Activated CD8-positive, alpha-beta T cell treated with anti-CD3 and anti-CD28 coated beads for 36 hours (primary cell): ENCODE data around the gene CFAP58. TPM values are rescaled to one million over a fixed set of nuclear protein-coding genes. Genes with fewer than 3 reads are reported as not detected.

Experiments used
- ATAC-seq: fragments of 200-7000 bp; cut with Tn5 transposase; one replicate; pipeline ENCODE4 v1.10.0; 2021; ENCODE audit warnings: mild to moderate bottlenecking, moderate library complexity
- CTCF ChIA-PET: fragments of 350-600 bp; sonication (Branson Sonifier 250); formaldehyde crosslinking; loops from one replicate; lab custom pipeline; 2021; ENCODE audit warnings: antibody characterized with exemption; lab: Charles Lee
- POLR2A ChIA-PET: fragments of 350-600 bp; sonication (Branson Sonifier 250); formaldehyde crosslinking; loops from one replicate; lab custom pipeline; 2021; ENCODE audit warnings: antibody characterized with exemption; lab: Charles Lee
- DNase-seq: peaks from one replicate; pipeline ENCODE4 v3.0.0-alpha.2; 2020
- H3K27ac Mint-ChIP-seq: one replicate; pipeline ENCODE4 v1.8.0; 2021; ENCODE audit warnings: mild to moderate bottlenecking, mixed read lengths
- H3K27me3 Mint-ChIP-seq: one replicate; pipeline ENCODE4 v1.8.0; 2021; ENCODE audit warnings: mixed read lengths
- H3K36me3 Mint-ChIP-seq: one replicate; pipeline ENCODE4 v1.8.0; 2021; ENCODE audit warnings: low read depth, mixed read lengths
- H3K4me1 Mint-ChIP-seq: one replicate; pipeline ENCODE4 v1.8.0; 2021; ENCODE audit warnings: low read depth, mixed read lengths
- H3K4me3 Mint-ChIP-seq: one replicate; pipeline ENCODE4 v1.8.0; 2021; ENCODE audit warnings: mild to moderate bottlenecking, moderate library complexity, mixed read lengths
- H3K9me3 Mint-ChIP-seq: one replicate; pipeline ENCODE4 v1.8.0; 2021; ENCODE audit warnings: mixed read lengths
- intact Hi-C: fragments of 100-400 bp; cut with micrococcal nuclease; formaldehyde crosslinking; loops from one replicate; pipeline ENCODE4 v1.10.0; 2022
- total RNA-seq, 2 experiments: library from RNA; stranded (reverse); gene quantifications; one replicate each; pipeline ENCODE4 v1.2.3, GENCODE V29; 2021
- TF ChIP-seq, protein P1 (sequence below): fragments of 200-600 bp; IDR thresholded peaks from one replicate; pipeline ENCODE4 v1.8.0; 2022; ENCODE audit warnings: antibody characterized with exemption, mild to moderate bottlenecking

CFAP58 gene
- total RNA-seq, 2 experiments from 2014 or later: 0.27 to 0.38 TPM

DNA sequence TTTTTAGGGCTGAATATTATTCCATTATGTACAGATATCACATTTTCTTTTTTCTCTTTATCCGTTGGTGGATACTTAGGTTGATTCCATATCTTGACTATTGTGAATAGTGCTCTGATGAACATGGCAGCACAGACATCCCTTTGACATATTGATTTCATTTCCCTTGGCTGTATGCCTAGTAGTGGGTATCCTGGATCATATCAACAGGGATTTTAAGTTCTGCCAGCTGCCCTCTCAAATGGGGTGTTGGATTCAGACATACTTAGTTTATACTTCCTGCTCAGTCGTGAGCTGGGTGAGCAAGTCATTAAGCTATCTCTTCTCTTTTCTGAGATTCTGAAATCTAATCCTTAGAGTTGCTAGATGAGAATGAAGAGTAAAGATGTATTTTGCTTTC, 147.8 kb downstream of the CFAP58 start:
- Mint-ChIP-seq H3K36me3 (no peaks in the 10 kb centered on the region), H3K27ac (no peak overlapping the region), H3K4me3 (no peak overlapping the region), H3K27me3 (peaks cover 5% of the 10 kb centered on the region), H3K9me3 (no peaks in the 10 kb centered on the region), H3K4me1 (no peaks in the 10 kb centered on the region)
- no peak for ATAC-seq
- DNase-seq: no peak
- TF ChIP-seq, protein P1, sequence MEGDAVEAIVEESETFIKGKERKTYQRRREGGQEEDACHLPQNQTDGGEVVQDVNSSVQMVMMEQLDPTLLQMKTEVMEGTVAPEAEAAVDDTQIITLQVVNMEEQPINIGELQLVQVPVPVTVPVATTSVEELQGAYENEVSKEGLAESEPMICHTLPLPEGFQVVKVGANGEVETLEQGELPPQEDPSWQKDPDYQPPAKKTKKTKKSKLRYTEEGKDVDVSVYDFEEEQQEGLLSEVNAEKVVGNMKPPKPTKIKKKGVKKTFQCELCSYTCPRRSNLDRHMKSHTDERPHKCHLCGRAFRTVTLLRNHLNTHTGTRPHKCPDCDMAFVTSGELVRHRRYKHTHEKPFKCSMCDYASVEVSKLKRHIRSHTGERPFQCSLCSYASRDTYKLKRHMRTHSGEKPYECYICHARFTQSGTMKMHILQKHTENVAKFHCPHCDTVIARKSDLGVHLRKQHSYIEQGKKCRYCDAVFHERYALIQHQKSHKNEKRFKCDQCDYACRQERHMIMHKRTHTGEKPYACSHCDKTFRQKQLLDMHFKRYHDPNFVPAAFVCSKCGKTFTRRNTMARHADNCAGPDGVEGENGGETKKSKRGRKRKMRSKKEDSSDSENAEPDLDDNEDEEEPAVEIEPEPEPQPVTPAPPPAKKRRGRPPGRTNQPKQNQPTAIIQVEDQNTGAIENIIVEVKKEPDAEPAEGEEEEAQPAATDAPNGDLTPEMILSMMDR: no peak
- intact Hi-C loops: no loop called here
- ChIA-PET CTCF (interaction anchor here (0.6 kb wide), 1 partner anchor 396 kb away, joined by 3 read pairs; no protein-coding TSS in a partner anchor), POLR2A (no interaction called here)

DNA sequence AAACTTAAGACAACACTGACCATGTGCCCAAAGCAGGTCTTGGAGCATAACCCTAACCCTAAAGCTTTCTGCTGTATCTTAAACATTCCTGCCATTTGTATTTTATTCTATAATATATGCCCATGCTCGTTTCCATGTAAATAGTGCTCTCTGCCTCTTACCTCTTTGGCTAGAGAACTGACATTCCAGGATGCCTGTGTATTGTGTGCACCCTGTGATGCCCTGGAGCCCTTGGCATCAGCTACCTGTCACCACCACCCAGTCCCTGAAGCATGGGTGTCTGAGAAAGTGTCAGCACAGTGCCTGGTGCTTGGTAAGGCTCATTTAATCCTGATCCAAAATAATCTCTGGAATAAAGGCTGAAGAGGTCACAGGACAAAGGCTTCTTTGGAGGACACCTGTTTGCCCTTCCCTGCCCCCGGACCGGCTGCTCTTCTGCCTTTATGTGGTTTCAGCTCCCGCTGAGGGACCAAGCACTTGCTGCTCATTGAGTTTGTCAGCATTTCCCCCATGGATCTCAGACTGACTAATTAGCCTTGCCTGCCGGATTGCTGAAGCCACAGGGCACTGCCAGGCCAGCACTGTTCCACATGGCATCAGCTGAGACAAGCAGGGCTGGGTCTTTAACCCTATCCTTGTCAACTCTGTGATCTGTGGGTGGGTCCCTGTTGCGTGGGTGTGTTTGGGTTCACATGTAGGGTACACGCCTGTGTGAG, 148.4 kb downstream of the CFAP58 start:
- POLR2A ChIA-PET: no interaction called here
- CTCF ChIA-PET: no interaction called here
- no peak for DNase-seq
- no peak overlapping the region for H3K27ac Mint-ChIP-seq
- H3K4me3 Mint-ChIP-seq: no peak overlapping the region
- H3K4me1 Mint-ChIP-seq: no peaks in the 10 kb centered on the region
- no peaks in the 10 kb centered on the region for H3K36me3 Mint-ChIP-seq
- no peak for ATAC-seq
- intact Hi-C loops: no loop called here
- TF ChIP-seq, protein P1: no peak
- H3K27me3 Mint-ChIP-seq: peaks cover 2% of the 10 kb centered on the region
- no peaks in the 10 kb centered on the region for H3K9me3 Mint-ChIP-seq

DNA sequence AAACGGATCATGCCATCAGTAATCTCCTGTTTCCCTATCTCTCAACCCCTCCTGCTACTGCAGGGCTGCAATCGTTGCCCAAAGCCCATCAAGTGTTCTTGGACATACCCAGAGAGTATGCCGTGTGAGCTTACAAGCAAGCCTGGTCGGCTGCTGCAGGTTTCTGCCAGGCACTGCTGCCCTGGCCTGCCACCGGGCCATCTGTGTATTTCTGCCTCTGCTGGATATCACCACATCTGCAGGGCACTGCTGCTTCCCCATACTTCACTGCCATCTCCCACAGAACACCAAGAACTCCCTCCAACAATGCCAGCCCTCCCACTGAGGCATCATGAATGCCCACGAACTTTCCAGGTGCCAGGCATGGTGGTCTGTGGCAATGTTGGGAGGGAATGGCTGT, 149.3 kb downstream of the CFAP58 start:
- intact Hi-C loops: no loop called here
- ChIA-PET CTCF (no interaction called here), POLR2A (no interaction called here)
- Mint-ChIP-seq H3K9me3 (no peaks in the 10 kb centered on the region), H3K4me1 (no peaks in the 10 kb centered on the region), H3K36me3 (no peaks in the 10 kb centered on the region), H3K4me3 (no peak overlapping the region), H3K27ac (no peak overlapping the region), H3K27me3 (peaks cover 4% of the 10 kb centered on the region)
- TF ChIP-seq, protein P1: no peak
- DNase-seq: no peak
- ATAC-seq: no peak

Other genes starting within 250 kb of the CFAP58 start
- 10 to 100 TPM; 16.8 to 17.9 TPM for gene SFR1, start 231.7 kb upstream of the CFAP58 start, total RNA-seq
- under 1 TPM in 1 of 2 experiments, not detected in 1; 0.16 TPM for gene CFAP43, start 121.5 kb upstream of the CFAP58 start, total RNA-seq
- 100 to 1,000 TPM; 179 to 189 TPM for gene GSTO1, start 98.9 kb upstream of the CFAP58 start, total RNA-seq
- gene GSTO2, start 84.6 kb upstream of the CFAP58 start, total RNA-seq: 1 to 10 TPM; 1.8 to 2.7 TPM
- gene ITPRIP, start 15.4 kb upstream of the CFAP58 start, total RNA-seq: 10 to 100 TPM; 18.3 to 18.9 TPM